Astrocyte (in vitro differentiated cells and primary cell): ENCODE data around the gene RFC2. TPM values are rescaled to one million over a fixed set of nuclear protein-coding genes. Genes with fewer than 3 reads are reported as not detected.

Source experiments
- DNase-seq: peaks from one replicate; pipeline ENCODE4 v3.0.0-alpha.2; 2010; ENCODE audit warnings: low read depth
- FAIRE-seq: peaks from 2 replicates; lab custom pipeline; 2011; peaks lifted over from hg19 to GRCh38; lab: Jason Lieb, UNC
- H2AFZ ChIP-seq: 2 replicates; pipeline ENCODE4 v1.6.0; 2012; ENCODE audit warnings: low read depth, low read length, inconsistent platforms
- H3K27ac ChIP-seq: 2 replicates; pipeline ENCODE4 v1.5.1; 2011; ENCODE audit warnings: low read depth, low read length, inconsistent platforms
- H3K27me3 ChIP-seq: 2 replicates; pipeline ENCODE4 v1.6.0; 2011; ENCODE audit warnings: low read length, inconsistent platforms; ENCODE audit not compliant: insufficient read depth
- H3K36me3 ChIP-seq: 2 replicates; pipeline ENCODE4 v1.5.1; 2011; ENCODE audit warnings: low read length, inconsistent platforms; ENCODE audit not compliant: insufficient read depth
- H3K4me1 ChIP-seq: 2 replicates; pipeline ENCODE4 v1.5.1; 2011; ENCODE audit warnings: low read length, inconsistent platforms; ENCODE audit not compliant: insufficient read depth
- H3K4me2 ChIP-seq: 2 replicates; pipeline ENCODE4 v1.6.0; 2012; ENCODE audit warnings: low read length, inconsistent platforms
- H3K4me3 ChIP-seq: 2 replicates; pipeline ENCODE4 v1.5.1; 2011; ENCODE audit warnings: low read depth, mild to moderate bottlenecking, low read length, inconsistent platforms; ENCODE audit not compliant: insufficient read depth
- H3K79me2 ChIP-seq: 2 replicates; pipeline ENCODE4 v1.6.0; 2012; ENCODE audit warnings: mild to moderate bottlenecking, low read length, inconsistent platforms; ENCODE audit not compliant: insufficient read depth
- H3K9ac ChIP-seq: 2 replicates; pipeline ENCODE4 v1.6.0; 2012; ENCODE audit warnings: mild to moderate bottlenecking, low read length, inconsistent platforms
- H3K9me3 ChIP-seq: 2 replicates; pipeline ENCODE4 v1.5.1; 2012; ENCODE audit warnings: low read depth, mild to moderate bottlenecking, low read length, inconsistent platforms; ENCODE audit not compliant: insufficient read depth
- H4K20me1 ChIP-seq: 2 replicates; pipeline ENCODE4 v1.6.0; 2012; ENCODE audit warnings: low read length, inconsistent platforms; ENCODE audit not compliant: insufficient read depth
- H3K27ac Mint-ChIP-seq: one replicate; pipeline ENCODE4 v1.8.0; 2021; ENCODE audit warnings: mild to moderate bottlenecking, mixed read lengths; ENCODE audit not compliant: unreplicated experiment
- H3K27me3 Mint-ChIP-seq: one replicate; pipeline ENCODE4 v1.8.0; 2021; ENCODE audit warnings: low read depth, mixed read lengths; ENCODE audit not compliant: unreplicated experiment
- H3K36me3 Mint-ChIP-seq: one replicate; pipeline ENCODE4 v1.8.0; 2021; ENCODE audit warnings: low read depth, mixed read lengths; ENCODE audit not compliant: unreplicated experiment
- H3K4me1 Mint-ChIP-seq: one replicate; pipeline ENCODE4 v1.8.0; 2021; ENCODE audit warnings: low read depth, mixed read lengths; ENCODE audit not compliant: unreplicated experiment
- H3K4me3 Mint-ChIP-seq: one replicate; pipeline ENCODE4 v1.8.0; 2021; ENCODE audit warnings: mild to moderate bottlenecking, moderate library complexity, mixed read lengths; ENCODE audit not compliant: unreplicated experiment
- H3K9me3 Mint-ChIP-seq: one replicate; pipeline ENCODE4 v1.8.0; 2021; ENCODE audit warnings: mild to moderate bottlenecking, mixed read lengths; ENCODE audit not compliant: unreplicated experiment
- EZH2 ChIP-seq: IDR thresholded peaks from 2 replicates; pipeline ENCODE4 v1.6.1; 2012; ENCODE audit warnings: mild to moderate bottlenecking, low read length, inconsistent platforms; ENCODE audit not compliant: insufficient read depth
- total RNA-seq: library from RNA; stranded (reverse); gene quantifications from 2 replicates; pipeline ENCODE4 v1.2.1, GENCODE V29; 2021
- TF ChIP-seq, protein P1 (sequence below): IDR thresholded peaks from 2 replicates; pipeline ENCODE4 v1.5.1; 2011; ENCODE audit warnings: low read depth, mild to moderate bottlenecking, inconsistent platforms, low read length, moderate library complexity; ENCODE audit not compliant: insufficient read depth

The RFC2 gene
- total RNA-seq, 1 donor from 2014 or later = 12.3 TPM

DNA sequence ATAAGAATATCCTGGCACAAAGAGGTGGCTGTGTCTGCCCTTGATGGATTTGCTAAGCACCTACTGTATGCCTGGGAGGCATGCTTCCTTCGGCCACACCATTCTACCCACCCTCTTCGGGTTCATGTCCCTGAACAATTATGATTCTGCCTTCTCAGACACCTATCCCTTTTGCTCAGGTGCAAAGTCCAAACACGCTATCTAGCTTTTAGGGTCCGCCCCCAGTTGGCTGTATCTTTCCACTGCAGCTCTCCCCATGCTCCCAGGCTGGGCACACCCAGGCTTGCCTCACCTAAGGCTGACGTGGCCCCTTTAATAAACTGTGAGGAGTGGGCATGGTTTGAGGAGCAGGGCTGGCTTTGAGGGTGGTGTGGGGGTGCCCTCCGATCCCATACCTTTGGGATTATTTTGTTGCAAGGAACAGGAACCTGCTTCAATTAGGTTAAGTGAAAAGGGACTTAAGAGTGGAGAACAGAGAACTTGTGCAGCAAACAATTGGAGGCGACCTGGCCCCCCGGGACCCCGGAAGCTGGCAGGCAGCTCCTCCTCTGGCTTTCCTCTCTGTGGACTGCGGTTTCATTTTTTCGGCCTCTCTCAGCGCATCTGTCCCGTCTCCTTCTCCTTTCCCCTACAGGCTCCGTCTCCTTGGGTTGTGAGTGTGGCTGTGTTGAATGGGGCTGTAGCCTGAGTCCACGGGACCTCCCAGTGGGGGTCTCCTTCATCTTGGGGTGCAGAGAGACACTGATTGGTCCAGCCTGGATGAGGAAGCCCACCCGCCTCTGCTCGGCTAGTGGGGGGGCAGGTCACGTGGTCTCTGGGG, 38.8 kb upstream of the RFC2 start:
- Mint-ChIP-seq H3K4me3 (no peak overlapping the region), H3K36me3 (peaks cover 3% of the 10 kb centered on the region), H3K4me1 (peaks cover 6% of the 10 kb centered on the region), H3K27ac (no peak overlapping the region), H3K9me3 (no peaks in the 10 kb centered on the region), H3K27me3 (no peaks in the 10 kb centered on the region)
- DNase-seq (no peak), FAIRE-seq (no peak)
- Histone ChIP-seq H3K4me1 (peaks cover 20% of the 10 kb centered on the region), H3K27me3 (no peaks in the 10 kb centered on the region), H3K4me3 (no peak overlapping the region), H2AFZ (no peak overlapping the region), H3K9ac (no peak overlapping the region), H3K79me2 (peaks cover 80% of the 10 kb centered on the region), H3K4me2 (peak overlapping the region; percentile 15), H4K20me1 (peaks cover 79% of the 10 kb centered on the region), H3K27ac (no peak overlapping the region), H3K9me3 (no peaks in the 10 kb centered on the region), H3K36me3 (no peaks in the 10 kb centered on the region)
- TF ChIP-seq, protein P1, sequence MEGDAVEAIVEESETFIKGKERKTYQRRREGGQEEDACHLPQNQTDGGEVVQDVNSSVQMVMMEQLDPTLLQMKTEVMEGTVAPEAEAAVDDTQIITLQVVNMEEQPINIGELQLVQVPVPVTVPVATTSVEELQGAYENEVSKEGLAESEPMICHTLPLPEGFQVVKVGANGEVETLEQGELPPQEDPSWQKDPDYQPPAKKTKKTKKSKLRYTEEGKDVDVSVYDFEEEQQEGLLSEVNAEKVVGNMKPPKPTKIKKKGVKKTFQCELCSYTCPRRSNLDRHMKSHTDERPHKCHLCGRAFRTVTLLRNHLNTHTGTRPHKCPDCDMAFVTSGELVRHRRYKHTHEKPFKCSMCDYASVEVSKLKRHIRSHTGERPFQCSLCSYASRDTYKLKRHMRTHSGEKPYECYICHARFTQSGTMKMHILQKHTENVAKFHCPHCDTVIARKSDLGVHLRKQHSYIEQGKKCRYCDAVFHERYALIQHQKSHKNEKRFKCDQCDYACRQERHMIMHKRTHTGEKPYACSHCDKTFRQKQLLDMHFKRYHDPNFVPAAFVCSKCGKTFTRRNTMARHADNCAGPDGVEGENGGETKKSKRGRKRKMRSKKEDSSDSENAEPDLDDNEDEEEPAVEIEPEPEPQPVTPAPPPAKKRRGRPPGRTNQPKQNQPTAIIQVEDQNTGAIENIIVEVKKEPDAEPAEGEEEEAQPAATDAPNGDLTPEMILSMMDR = no peak

- no peak overlapping the region for H3K27ac ChIP-seq
- no peak overlapping the region for H3K4me3 ChIP-seq
- Mint-ChIP-seq H3K9me3 (no peaks in the 10 kb centered on the region), H3K4me1 (peaks cover 6% of the 10 kb centered on the region), H3K27me3 (no peaks in the 10 kb centered on the region), H3K4me3 (peak overlapping the region; percentile 40), H3K36me3 (peaks cover 3% of the 10 kb centered on the region), H3K27ac (no peak overlapping the region)
- DNase-seq (no peak), FAIRE-seq (no peak)
- no peaks in the 10 kb centered on the region for H3K36me3 ChIP-seq
- H2AFZ ChIP-seq = no peak overlapping the region
- H3K9ac ChIP-seq = no peak overlapping the region
- H3K9me3 ChIP-seq = no peaks in the 10 kb centered on the region
- H3K4me1 ChIP-seq = peaks cover 20% of the 10 kb centered on the region
- H3K4me2 ChIP-seq = peak overlapping the region; percentile 98
- TF ChIP-seq EZH2 = no peak
- TF ChIP-seq, protein P1 = no peak
- H3K27me3 ChIP-seq = no peaks in the 10 kb centered on the region
- H3K79me2 ChIP-seq = peaks cover 67% of the 10 kb centered on the region
- peaks cover 65% of the 10 kb centered on the region for H4K20me1 ChIP-seq
Measured at GRCh38 chr7:74291535-74291934, 37.3 kb upstream of the RFC2 start.

- Mint-ChIP-seq H3K9me3 (no peaks in the 10 kb centered on the region), H3K27ac (no peak overlapping the region), H3K27me3 (no peaks in the 10 kb centered on the region), H3K4me3 (peak overlapping the region; percentile 87), H3K4me1 (peaks cover 6% of the 10 kb centered on the region), H3K36me3 (peaks cover 3% of the 10 kb centered on the region)
- peak overlapping the region; percentile 92 for H3K9ac ChIP-seq
- no peak for TF ChIP-seq EZH2
- TF ChIP-seq, protein P1 = no peak
- peaks cover 20% of the 10 kb centered on the region for H3K4me1 ChIP-seq
- peak overlapping the region; percentile 98 for H3K4me2 ChIP-seq
- no peaks in the 10 kb centered on the region for H3K27me3 ChIP-seq
- no peak overlapping the region for H2AFZ ChIP-seq
- H3K36me3 ChIP-seq = no peaks in the 10 kb centered on the region
- peak overlapping the region; percentile 85 for H3K4me3 ChIP-seq
- no peak for FAIRE-seq
- H3K79me2 ChIP-seq = peaks cover 64% of the 10 kb centered on the region
- no peak overlapping the region for H3K27ac ChIP-seq
- no peak for DNase-seq
- no peaks in the 10 kb centered on the region for H3K9me3 ChIP-seq
- peaks cover 63% of the 10 kb centered on the region for H4K20me1 ChIP-seq
Measured at GRCh38 chr7:74290981-74291441, 36.8 kb upstream of the RFC2 start.
